ENCODE measurements around the gene ANK3.
A peak's percentile ranks its signal among the peaks of the same experiment; 100 is the strongest.

The ANK3 gene

DNA sequence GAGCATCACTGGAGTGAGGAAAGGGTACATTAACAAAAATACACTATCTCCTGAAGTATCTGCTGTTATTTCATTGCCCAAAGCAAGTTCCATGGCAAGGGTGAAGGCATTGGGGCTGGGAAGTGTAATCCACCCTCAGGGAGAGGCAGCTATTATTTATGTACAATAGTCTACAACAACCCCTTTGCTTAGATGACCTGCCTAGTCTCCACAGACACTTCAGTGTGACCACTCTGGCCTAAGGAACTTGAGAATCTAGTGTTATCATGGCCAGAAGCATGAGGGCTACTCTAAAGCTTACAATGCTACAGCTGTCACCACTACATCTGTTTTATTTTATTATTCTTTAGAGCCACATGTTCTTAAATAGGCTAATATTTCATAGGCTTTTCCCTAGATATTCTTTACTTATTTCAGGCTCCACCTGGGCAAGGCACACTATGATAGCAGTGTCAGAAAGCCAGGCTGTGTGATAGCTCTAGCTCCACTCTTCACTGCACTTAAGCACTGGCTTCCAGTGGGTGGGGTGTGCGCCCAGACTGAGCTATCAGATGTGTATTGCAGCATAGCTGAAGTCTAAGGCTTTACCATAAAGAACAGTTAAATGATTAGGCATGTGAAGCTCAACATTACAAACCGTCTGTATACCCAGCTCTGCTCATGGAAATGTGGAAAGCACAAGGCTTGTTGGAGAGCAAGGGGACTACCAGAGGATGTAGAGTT lies 366.4 kb downstream of the ANK3 start:
- no peaks in the 10 kb centered on the region for H3K9me3 ChIP-seq (ENCODE audit: insufficient read depth, low read depth, low read length)

DNA sequence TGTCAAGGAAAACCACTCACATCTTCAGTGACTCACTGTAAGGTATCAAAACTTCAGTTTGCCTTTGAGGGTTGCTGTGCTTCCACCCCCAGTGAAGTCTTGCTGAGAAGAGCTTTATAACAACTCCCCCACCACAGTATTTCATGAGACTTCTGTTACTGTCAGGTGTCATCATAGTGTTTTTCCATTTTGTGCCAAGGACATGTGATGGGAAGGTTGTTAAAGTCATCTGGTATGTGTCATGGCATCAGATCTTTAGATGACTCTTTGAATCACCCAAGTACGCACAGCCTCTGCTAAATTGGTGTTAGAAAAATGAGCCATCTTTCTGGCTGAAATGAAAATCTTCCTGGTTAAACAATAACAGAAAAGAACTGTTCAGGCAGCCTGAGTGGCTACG lies 368.3 kb downstream of the ANK3 start:
- no peaks in the 10 kb centered on the region for H3K9me3 ChIP-seq (ENCODE audit: insufficient read depth, low read depth, low read length)
- H3K36me3 ChIP-seq (ENCODE audit: insufficient read depth, low read depth, low read length), result no peaks in the 10 kb centered on the region
- no peak overlapping the region for H3K9ac ChIP-seq (ENCODE audit: low read depth, low read length)
- no peak overlapping the region for H3K4me3 ChIP-seq (ENCODE audit: low read length)
- H3K27ac ChIP-seq (ENCODE audit: low read length), result no peak overlapping the region
- H3K27me3 ChIP-seq (ENCODE audit: insufficient read depth, low read length), result no peaks in the 10 kb centered on the region
- no peaks in the 10 kb centered on the region for H3K4me1 ChIP-seq (ENCODE audit: insufficient read depth, low read length)

More for the DNA sequence above, 366.4 kb downstream of the ANK3 start:
- H3K27me3 ChIP-seq (ENCODE audit: insufficient read depth, low read length), result no peaks in the 10 kb centered on the region
- no peak overlapping the region for H3K9ac ChIP-seq (ENCODE audit: low read depth, low read length)
- no peak overlapping the region for H3K27ac ChIP-seq (ENCODE audit: low read length)
- no peaks in the 10 kb centered on the region for H3K4me1 ChIP-seq (ENCODE audit: insufficient read depth, low read length)
- no peak overlapping the region for H3K4me3 ChIP-seq (ENCODE audit: low read length)
- no peaks in the 10 kb centered on the region for H3K36me3 ChIP-seq (ENCODE audit: insufficient read depth, low read depth, low read length)

DNA sequence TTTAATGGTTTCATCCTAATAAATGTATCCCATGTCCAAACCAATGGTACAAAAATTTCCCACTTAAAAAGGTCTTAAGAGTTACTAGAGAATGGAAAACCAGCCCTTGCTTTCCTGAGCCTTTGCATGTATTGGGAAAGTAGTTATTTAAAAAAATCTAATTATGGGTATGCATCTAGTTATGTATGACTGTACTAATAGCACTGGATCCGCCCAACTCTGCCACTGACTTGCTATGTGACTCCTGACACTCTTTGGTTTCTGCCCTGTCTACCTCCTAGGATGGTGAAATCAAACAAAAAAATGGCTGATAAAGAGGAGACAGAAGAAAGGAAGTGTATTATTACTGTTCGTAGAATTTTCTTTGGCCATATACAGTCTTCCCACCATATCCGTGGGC lies 372.9 kb downstream of the ANK3 start:
- Histone ChIP-seq H3K9me3 (ENCODE audit: insufficient read depth, low read depth, low read length) (no peaks in the 10 kb centered on the region; the same call in 1 of the 2 replicates), H3K27me3 (ENCODE audit: insufficient read depth, low read length) (no peaks in the 10 kb centered on the region), H3K36me3 (ENCODE audit: insufficient read depth, low read depth, low read length) (no peaks in the 10 kb centered on the region), H3K4me1 (ENCODE audit: insufficient read depth, low read length) (no peaks in the 10 kb centered on the region), H3K9ac (ENCODE audit: low read depth, low read length) (no peak overlapping the region), H3K27ac (ENCODE audit: low read length) (no peak overlapping the region), H3K4me3 (ENCODE audit: low read length) (no peak overlapping the region)

DNA sequence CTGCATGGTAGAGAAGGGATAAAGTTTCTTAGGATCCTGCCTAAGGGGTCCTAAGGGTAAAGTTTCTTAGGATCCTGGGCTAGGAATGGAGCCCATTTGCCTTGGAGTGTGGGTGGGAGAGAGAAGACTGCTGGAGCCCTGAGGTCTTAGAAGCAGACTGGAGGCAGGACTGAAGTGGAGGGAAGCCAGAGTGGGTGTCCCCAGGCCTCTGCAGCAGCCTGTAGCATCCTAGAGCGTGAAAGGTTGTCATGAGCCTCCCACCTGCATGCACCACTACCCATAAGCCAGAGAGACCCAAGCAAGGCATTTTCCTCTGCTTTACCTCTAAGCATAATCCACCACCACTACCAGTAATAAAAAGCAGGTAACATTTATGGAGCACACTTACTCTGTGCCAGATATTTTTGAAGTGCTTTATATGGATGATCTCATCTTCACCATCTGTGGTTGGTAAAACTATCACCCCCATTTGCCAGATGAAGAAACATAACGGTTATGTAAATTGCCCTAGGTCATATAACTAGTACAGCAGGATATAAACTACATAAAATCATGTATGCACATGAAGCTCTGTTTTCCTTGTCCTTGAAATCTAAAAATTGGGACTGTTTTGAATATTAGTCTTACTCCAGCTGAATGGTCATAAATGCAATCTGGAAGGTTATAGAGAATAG lies 379.8 kb downstream of the ANK3 start:
- Histone ChIP-seq H3K4me1 (ENCODE audit: insufficient read depth, low read length) (no peaks in the 10 kb centered on the region), H3K9me3 (ENCODE audit: insufficient read depth, low read depth, low read length) (no peaks in the 10 kb centered on the region), H3K9ac (ENCODE audit: low read depth, low read length) (no peak overlapping the region), H3K27me3 (ENCODE audit: insufficient read depth, low read length) (no peaks in the 10 kb centered on the region), H3K4me3 (ENCODE audit: low read length) (no peak overlapping the region), H3K36me3 (ENCODE audit: insufficient read depth, low read depth, low read length) (no peaks in the 10 kb centered on the region), H3K27ac (ENCODE audit: low read length) (no peak overlapping the region)

DNA sequence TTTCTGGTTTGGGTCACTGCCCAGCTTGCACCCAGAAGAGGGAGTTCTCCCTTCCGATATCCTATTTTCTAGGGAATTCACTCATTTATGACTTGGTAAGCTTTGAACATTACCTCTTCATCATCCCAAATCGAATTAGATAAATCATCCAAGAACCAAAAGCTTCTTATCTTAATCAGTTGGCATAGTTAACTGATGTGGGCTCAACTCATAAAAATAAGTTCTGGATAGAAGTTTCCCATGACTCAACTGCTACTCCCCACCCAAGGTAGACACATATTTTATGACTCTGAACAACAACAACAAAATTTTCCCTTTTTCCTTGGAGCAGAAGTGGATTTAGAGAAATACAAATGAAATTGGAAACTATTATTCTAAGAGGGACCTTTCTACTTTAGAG lies 380.4 kb downstream of the ANK3 start:
- Histone ChIP-seq H3K4me1 (ENCODE audit: insufficient read depth, low read length) (peaks cover 2% of the 10 kb centered on the region; the same call in 1 of the 2 replicates), H3K27me3 (ENCODE audit: insufficient read depth, low read length) (no peaks in the 10 kb centered on the region), H3K36me3 (ENCODE audit: insufficient read depth, low read depth, low read length) (no peaks in the 10 kb centered on the region), H3K27ac (ENCODE audit: low read length) (no peak overlapping the region), H3K9ac (ENCODE audit: low read depth, low read length) (no peak overlapping the region), H3K9me3 (ENCODE audit: insufficient read depth, low read depth, low read length) (no peaks in the 10 kb centered on the region), H3K4me3 (ENCODE audit: low read length) (no peak overlapping the region)

DNA sequence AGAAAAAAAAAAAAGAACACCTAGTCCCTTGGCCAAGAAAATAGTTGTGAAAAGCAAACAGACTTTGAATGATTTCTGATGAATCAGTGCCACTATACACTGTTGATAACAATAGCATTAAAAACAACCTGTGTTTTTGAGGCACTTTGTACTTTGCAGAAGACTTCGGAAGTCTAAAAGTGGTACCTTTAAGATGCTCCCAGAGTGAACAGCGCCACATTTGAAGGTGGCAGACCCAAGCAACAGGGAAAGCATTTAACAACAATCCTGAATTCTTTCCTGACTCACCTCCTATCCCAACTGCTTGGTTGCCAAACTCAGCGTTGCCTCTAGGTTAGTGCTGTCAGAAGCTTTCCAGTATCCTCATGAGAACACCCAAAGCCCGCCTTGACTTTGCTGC lies 380.9 kb downstream of the ANK3 start:
- Histone ChIP-seq H3K9ac (ENCODE audit: low read depth, low read length) (no peak overlapping the region), H3K36me3 (ENCODE audit: insufficient read depth, low read depth, low read length) (no peaks in the 10 kb centered on the region)

DNA sequence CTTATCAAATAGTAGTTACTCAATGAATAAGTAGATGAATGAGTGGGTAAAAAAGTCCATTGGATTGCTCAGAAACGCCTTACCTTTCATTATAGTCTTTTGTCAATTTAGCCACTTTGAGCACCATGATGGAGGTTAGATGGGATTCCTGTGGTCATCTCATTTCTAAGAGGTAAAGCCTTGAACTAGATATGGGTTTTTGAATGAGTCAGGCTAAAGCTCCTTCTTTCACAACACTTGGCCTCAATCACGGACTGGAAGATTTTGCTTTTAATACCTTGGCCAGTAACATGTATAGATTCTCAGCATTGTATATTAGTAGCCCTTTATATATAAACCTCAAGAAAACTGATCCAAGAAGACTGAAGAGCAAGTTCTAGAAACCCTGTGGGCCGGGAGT lies 383.6 kb downstream of the ANK3 start:
- Histone ChIP-seq H3K36me3 (ENCODE audit: insufficient read depth, low read depth, low read length) (no peaks in the 10 kb centered on the region), H3K27me3 (ENCODE audit: insufficient read depth, low read length) (no peaks in the 10 kb centered on the region), H3K9ac (ENCODE audit: low read depth, low read length) (no peak overlapping the region), H3K4me3 (ENCODE audit: low read length) (no peak overlapping the region), H3K27ac (ENCODE audit: low read length) (no peak overlapping the region), H3K9me3 (ENCODE audit: insufficient read depth, low read depth, low read length) (no peaks in the 10 kb centered on the region), H3K4me1 (ENCODE audit: insufficient read depth, low read length) (peaks cover 19% of the 10 kb centered on the region)

More for the DNA sequence above, 380.9 kb downstream of the ANK3 start:
- Histone ChIP-seq H3K27me3 (ENCODE audit: insufficient read depth, low read length) (no peaks in the 10 kb centered on the region), H3K4me3 (ENCODE audit: low read length) (no peak overlapping the region), H3K9me3 (ENCODE audit: insufficient read depth, low read depth, low read length) (no peaks in the 10 kb centered on the region), H3K4me1 (ENCODE audit: insufficient read depth, low read length) (peaks cover 6% of the 10 kb centered on the region; the same call in 1 of the 2 replicates), H3K27ac (ENCODE audit: low read length) (no peak overlapping the region)

DNA sequence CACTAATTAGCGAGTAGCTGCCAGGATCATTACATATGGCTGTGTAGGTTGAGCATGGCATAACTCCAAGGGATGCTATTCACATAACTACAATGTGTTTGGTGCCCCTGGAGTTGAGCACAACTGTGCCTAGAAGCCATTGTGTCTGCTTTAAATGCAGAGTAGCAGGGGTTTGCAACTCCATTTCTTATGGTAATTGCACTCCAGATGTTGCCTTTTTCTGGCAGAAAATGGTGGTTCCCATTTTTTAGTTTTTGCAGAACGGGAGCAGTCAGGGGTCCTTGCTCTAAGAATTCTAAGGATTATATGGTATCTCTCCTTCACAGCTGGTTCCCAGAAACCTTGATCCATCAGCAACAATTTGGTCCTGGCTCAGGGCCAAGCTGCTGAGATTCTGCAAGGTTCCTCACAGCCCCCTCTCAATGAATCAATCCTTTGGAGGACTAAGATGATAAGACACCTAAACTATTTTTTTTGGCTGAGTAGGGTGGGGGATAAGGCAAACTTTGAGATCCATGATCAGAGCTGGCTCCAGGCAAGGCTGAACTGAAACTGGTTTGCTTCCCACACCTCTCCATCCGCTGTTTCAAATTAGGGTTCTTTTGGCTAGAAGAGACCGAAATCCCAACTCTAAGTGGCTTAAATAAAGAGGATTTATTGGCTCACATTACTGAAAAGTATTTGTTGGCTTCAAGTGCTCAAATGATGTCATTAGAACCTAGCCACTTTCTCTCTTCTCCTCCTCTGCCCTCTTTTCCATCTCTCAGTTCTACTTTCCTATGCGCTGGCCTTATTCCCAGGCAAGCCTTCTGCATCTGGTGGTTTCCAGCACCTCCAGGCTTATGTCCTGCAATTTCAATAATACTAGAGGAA lies 385.8 kb downstream of the ANK3 start:
- no peaks in the 10 kb centered on the region for H3K9me3 ChIP-seq (ENCODE audit: insufficient read depth, low read depth, low read length)
- peak overlapping the region; percentile 34; the same call in 1 of the 2 replicates for H3K4me3 ChIP-seq (ENCODE audit: low read length)
- H3K9ac ChIP-seq (ENCODE audit: low read depth, low read length), result peak overlapping the region; percentile 60
- peak overlapping the region; percentile 90 for H3K27ac ChIP-seq (ENCODE audit: low read length)
- no peaks in the 10 kb centered on the region for H3K27me3 ChIP-seq (ENCODE audit: insufficient read depth, low read length)
- H3K36me3 ChIP-seq (ENCODE audit: insufficient read depth, low read depth, low read length), result no peaks in the 10 kb centered on the region
- H3K4me1 ChIP-seq (ENCODE audit: insufficient read depth, low read length), result peaks cover 19% of the 10 kb centered on the region

DNA sequence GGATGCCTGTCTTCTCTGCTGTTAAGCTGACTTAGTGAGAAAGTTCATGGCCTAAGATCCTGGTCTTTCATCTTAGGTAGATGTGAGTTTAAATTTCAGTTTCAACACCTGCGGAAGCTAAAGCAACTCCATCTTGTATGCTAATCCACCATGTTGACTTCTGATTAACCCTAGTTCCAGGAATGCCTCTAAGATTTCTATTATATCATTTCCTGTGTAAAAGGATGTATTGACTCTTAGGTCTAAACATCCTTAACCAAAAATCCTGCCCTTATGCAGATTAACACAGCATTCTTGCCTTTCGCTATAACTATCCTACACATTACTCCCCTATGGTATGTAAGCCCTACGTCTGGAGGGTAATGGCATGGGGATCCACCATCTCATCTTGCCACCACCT lies 388.9 kb downstream of the ANK3 start:
- H3K9ac ChIP-seq (ENCODE audit: low read depth, low read length), result no peak overlapping the region
- no peaks in the 10 kb centered on the region for H3K27me3 ChIP-seq (ENCODE audit: insufficient read depth, low read length)
- no peaks in the 10 kb centered on the region for H3K9me3 ChIP-seq (ENCODE audit: insufficient read depth, low read depth, low read length)
- H3K4me3 ChIP-seq (ENCODE audit: low read length), result no peak overlapping the region
- no peak overlapping the region for H3K27ac ChIP-seq (ENCODE audit: low read length)
- H3K4me1 ChIP-seq (ENCODE audit: insufficient read depth, low read length), result peaks cover 19% of the 10 kb centered on the region
- H3K36me3 ChIP-seq (ENCODE audit: insufficient read depth, low read depth, low read length), result no peaks in the 10 kb centered on the region

DNA sequence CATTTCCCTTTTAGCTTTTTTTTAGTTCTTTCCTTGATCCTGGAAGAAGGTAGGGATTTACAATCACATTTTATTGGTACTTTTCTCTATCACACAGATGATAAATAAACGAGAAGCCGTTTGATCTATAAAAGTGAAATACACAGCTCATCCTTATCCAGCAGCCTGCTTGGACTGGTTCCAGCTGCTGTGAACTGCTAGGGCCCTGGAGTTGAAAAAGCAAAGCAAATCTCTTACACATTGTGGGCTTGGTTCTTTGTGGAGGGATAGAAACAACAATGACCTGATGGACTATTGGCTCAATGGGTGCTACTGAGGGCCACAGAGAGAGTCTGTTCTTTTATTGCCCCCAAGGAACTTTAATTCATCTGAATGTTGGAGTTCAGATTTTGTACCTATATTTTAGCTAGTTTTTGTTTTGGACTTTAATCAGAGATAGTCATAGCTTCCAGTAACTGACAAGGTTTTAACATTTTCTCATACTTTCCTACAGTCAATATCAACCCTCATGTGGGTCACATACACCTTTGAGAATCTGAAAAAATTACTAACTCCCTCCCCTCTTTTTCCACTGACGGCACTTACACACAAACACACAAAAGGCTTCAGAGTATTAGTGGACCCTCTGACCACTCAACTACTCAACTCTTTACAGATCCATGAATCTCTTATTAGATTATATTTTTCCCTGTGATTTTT lies 391.7 kb downstream of the ANK3 start:
- H3K27ac ChIP-seq (ENCODE audit: low read length), result no peak overlapping the region

DNA sequence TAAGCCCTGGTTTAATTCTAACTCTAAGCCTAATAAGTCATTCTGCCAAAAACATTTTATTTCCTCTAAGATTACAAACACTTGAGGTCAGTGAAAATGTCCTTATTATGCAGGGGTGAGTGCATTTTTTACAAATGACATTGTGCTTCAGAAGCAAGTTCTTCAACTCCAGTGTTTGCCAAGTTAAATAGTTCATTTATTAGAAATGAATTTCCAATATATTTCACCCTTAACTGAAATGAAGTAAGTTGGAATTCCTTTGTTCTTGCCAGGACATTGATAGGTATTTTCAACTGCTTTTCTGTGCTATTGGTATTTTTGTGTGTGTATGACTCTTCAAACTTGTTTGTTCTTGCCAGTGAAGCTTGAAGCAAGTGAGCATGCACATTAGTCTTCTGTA lies 393.8 kb downstream of the ANK3 start:
- H3K36me3 ChIP-seq (ENCODE audit: insufficient read depth, low read depth, low read length), result no peaks in the 10 kb centered on the region
- peaks cover 10% of the 10 kb centered on the region for H3K4me1 ChIP-seq (ENCODE audit: insufficient read depth, low read length)
- no peaks in the 10 kb centered on the region for H3K9me3 ChIP-seq (ENCODE audit: insufficient read depth, low read depth, low read length)
- H3K27ac ChIP-seq (ENCODE audit: low read length), result no peak overlapping the region
- no peaks in the 10 kb centered on the region for H3K27me3 ChIP-seq (ENCODE audit: insufficient read depth, low read length)
- no peak overlapping the region for H3K9ac ChIP-seq (ENCODE audit: low read depth, low read length)
- H3K4me3 ChIP-seq (ENCODE audit: low read length), result no peak overlapping the region

More for the DNA sequence above, 391.7 kb downstream of the ANK3 start:
- Histone ChIP-seq H3K27me3 (ENCODE audit: insufficient read depth, low read length) (no peaks in the 10 kb centered on the region), H3K4me3 (ENCODE audit: low read length) (no peak overlapping the region), H3K9me3 (ENCODE audit: insufficient read depth, low read depth, low read length) (no peaks in the 10 kb centered on the region), H3K36me3 (ENCODE audit: insufficient read depth, low read depth, low read length) (no peaks in the 10 kb centered on the region), H3K4me1 (ENCODE audit: insufficient read depth, low read length) (peaks cover 6% of the 10 kb centered on the region), H3K9ac (ENCODE audit: low read depth, low read length) (no peak overlapping the region)
